Sigmoid colon (tissue), 3 donors: ENCODE data around the gene FKBP9.

Experiments used
- CTCF ChIP-seq, 4 experiments: fragments of 450-650 bp in 3 of 4; fragments of 200-600 bp in 1 of 4; IDR thresholded peaks; one replicate each; pipeline ENCODE4 v1.5.1; 2016 to 2019; ENCODE audit warnings: antibody characterized with exemption in 4 of 4, mild to moderate bottlenecking in 3 of 4, moderate library complexity in 2 of 4
- POLR2A ChIP-seq, 2 donors: fragments of 450-650 bp; IDR thresholded peaks; one replicate each; pipeline ENCODE4 v1.6.1; 2016; ENCODE audit warnings: antibody characterized with exemption in 2 of 2, mild to moderate bottlenecking in 2 of 2, moderate library complexity in 2 of 2

- TF ChIP-seq POLR2A (IDR thresholded peaks at IDR 0.05) = no peak
- TF ChIP-seq CTCF (IDR thresholded peaks at IDR 0.05) = no peak
Observed at GRCh38 chr7:33043501-33044400, 86.5 kb downstream of the FKBP9 start.
